CD14-positive monocyte (primary cell): ENCODE results near the gene IFI27L2. TPM values are rescaled to one million over a fixed set of nuclear protein-coding genes. Genes with fewer than 3 reads are reported as not detected.

ENCODE experiments used
- DNase-seq, 3 donors: peaks; one replicate each; pipeline ENCODE4 v3.0.0-alpha.2; 2011 to 2022
- H2AFZ ChIP-seq: 2 replicates; pipeline ENCODE4 v1.6.0; 2012; ENCODE audit warnings: mild to moderate bottlenecking, low read depth, low read length, inconsistent platforms; ENCODE audit not compliant: insufficient read depth, poor library complexity, severe bottlenecking
- H3K27ac ChIP-seq, 2 donors: 1 replicate in 1 of 2; 2 replicates in 1 of 2; pipeline ENCODE4 v1.5.1; 2012 to 2013; ENCODE audit warnings: low read length in 2 of 2, control low read depth in 1 of 2, inconsistent platforms in 1 of 2, low read depth in 1 of 2, mild to moderate bottlenecking in 1 of 2
- H3K27me3 ChIP-seq, 2 donors: one replicate each; pipeline versions ENCODE4 v1.6.0 to v1.6.1; 2011 to 2013; ENCODE audit warnings: low read length in 2 of 2; ENCODE audit not compliant: control insufficient read depth in 2 of 2, insufficient read depth in 2 of 2
- H3K36me3 ChIP-seq, 2 donors: replicated peaks in 1 of 2; 1 replicate in 1 of 2; 2 replicates in 1 of 2; pipeline versions ENCODE4 v1.5.1 to v1.6.1; 2012 to 2013; ENCODE audit warnings: low read length in 2 of 2, control low read depth in 1 of 2, inconsistent platforms in 1 of 2, mild to moderate bottlenecking in 1 of 2; ENCODE audit not compliant: insufficient read depth in 2 of 2, control insufficient read depth in 1 of 2
- H3K4me1 ChIP-seq, 2 donors: 1 replicate in 1 of 2; 2 replicates in 1 of 2; pipeline versions ENCODE4 v1.5.1 to v1.6.1; 2012 to 2013; ENCODE audit warnings: low read length in 2 of 2, control low read depth in 1 of 2, inconsistent platforms in 1 of 2, mild to moderate bottlenecking in 1 of 2, moderate library complexity in 1 of 2; ENCODE audit not compliant: insufficient read depth in 2 of 2, control insufficient read depth in 1 of 2
- H3K4me2 ChIP-seq: replicated peaks from 2 replicates; pipeline ENCODE3; 2012; ENCODE audit warnings: low read length, moderate library complexity, mild to moderate bottlenecking; ENCODE audit not compliant: poor library complexity, severe bottlenecking; ENCODE audit errors: extremely low read depth
- H3K4me3 ChIP-seq, 3 experiments: fragments of 200-600 bp in 1 of 3; sonication (generic) in 1 of 3; replicated peaks in 1 of 3; 1 replicate in 2 of 3; 2 replicates in 1 of 3; pipeline ENCODE4 v1.5.1; 2011 to 2013; ENCODE audit warnings: low read length in 3 of 3, mild to moderate bottlenecking in 3 of 3, control low read depth in 2 of 3, low read depth in 2 of 3, inconsistent platforms in 1 of 3, moderate library complexity in 1 of 3
- H3K79me2 ChIP-seq: 2 replicates; pipeline ENCODE4 v1.6.0; 2012; ENCODE audit warnings: mild to moderate bottlenecking, control low read depth, inconsistent platforms, low read length, moderate library complexity; ENCODE audit not compliant: insufficient read depth
- H3K9ac ChIP-seq: 2 replicates; pipeline ENCODE4 v1.6.0; 2017; ENCODE audit warnings: low read length, mild to moderate bottlenecking; ENCODE audit not compliant: insufficient read depth, poor library complexity, severe bottlenecking
- H3K9me3 ChIP-seq, 2 donors: replicated peaks in 1 of 2; 1 replicate in 1 of 2; 2 replicates in 1 of 2; pipeline versions ENCODE4 v1.5.1 to v1.6.1; 2012 to 2013; ENCODE audit warnings: low read length in 2 of 2, control low read depth in 1 of 2; ENCODE audit not compliant: control insufficient read depth in 1 of 2, insufficient read depth in 1 of 2
- H4K20me1 ChIP-seq: 2 replicates; pipeline ENCODE4 v1.6.0; 2012; ENCODE audit warnings: mild to moderate bottlenecking, low read length, control low read depth, moderate library complexity; ENCODE audit not compliant: insufficient read depth
- H3K27ac Mint-ChIP-seq, 7 donors: one replicate each; pipeline ENCODE4 v1.8.0; 2020; ENCODE audit warnings: mild to moderate bottlenecking in 7 of 7, mixed read lengths in 7 of 7, moderate library complexity in 6 of 7, inconsistent platforms in 2 of 7
- H3K27me3 Mint-ChIP-seq, 3 donors: one replicate each; pipeline ENCODE4 v1.8.0; 2021 to 2022; ENCODE audit warnings: low read depth in 3 of 3, mild to moderate bottlenecking in 3 of 3, mixed read lengths in 3 of 3, moderate library complexity in 3 of 3, inconsistent platforms in 1 of 3
- H3K36me3 Mint-ChIP-seq, 2 donors: one replicate each; pipeline ENCODE4 v1.8.0; 2020; ENCODE audit warnings: mixed read lengths in 2 of 2, inconsistent platforms in 1 of 2, mild to moderate bottlenecking in 1 of 2
- H3K4me1 Mint-ChIP-seq: one replicate; pipeline ENCODE4 v1.8.0; 2020; ENCODE audit warnings: mild to moderate bottlenecking, mixed read lengths
- H3K4me3 Mint-ChIP-seq, 2 donors: one replicate each; pipeline ENCODE4 v1.8.0; 2020; ENCODE audit warnings: mild to moderate bottlenecking in 2 of 2, mixed read lengths in 2 of 2, moderate library complexity in 1 of 2
- H3K9me3 Mint-ChIP-seq, 7 donors: one replicate each; pipeline ENCODE4 v1.8.0; 2020 to 2022; ENCODE audit warnings: mixed read lengths in 7 of 7, mild to moderate bottlenecking in 6 of 7, moderate library complexity in 6 of 7, inconsistent platforms in 2 of 7
- WGBS: methylation state at CpG from one replicate; pipeline ENCODE4 v1.1.5; 2013; ENCODE audit warnings: missing lambda C conversion rate; ENCODE audit not compliant: insufficient coverage; 5-methylcytosine and 5-hydroxymethylcytosine counted together
- intact Hi-C, 2 donors: fragments of 100-400 bp; cut with micrococcal nuclease; formaldehyde crosslinking; loops; one replicate each; pipeline versions ENCODE4 v1.15.0 to v1.15.1; 2023
- polyA plus RNA-seq, 3 donors: library from polyadenylated mRNA; depleted of rRNA in 1 of 3; unstranded in 2 of 3; stranded (reverse) in 1 of 3; fragments of 300-500 nt in 2 of 3; fragments of >200 nt in 1 of 3; fragmentation: Illumina TruSeq in 2 of 3; gene quantifications; 1 replicate in 2 of 3; 2 replicates in 1 of 3; pipeline ENCODE4 v1.2.3, GENCODE V29; 2012 to 2021
- TF ChIP-seq, protein P1 (sequence below): fragments of 200-600 bp; IDR thresholded peaks from one replicate; pipeline ENCODE4 v1.8.0; 2022; ENCODE audit warnings: antibody characterized with exemption, mild to moderate bottlenecking

The IFI27L2 gene
- polyA plus RNA-seq, 3 donors: 55.4 to 156 (median 96.1) TPM

DNA sequence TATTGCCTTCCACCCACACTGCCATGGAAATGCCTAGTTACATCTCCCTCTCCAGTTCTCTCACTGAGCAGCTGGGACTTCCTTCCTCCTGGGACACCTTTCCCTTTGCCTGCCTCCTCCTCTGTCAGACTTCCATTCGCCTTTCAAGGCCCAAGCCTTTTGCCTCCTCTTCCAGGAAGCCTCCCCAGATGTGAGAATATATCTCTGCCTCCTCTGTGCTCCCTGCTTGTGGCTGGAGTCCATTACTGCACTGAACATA lies 3.1 kb downstream of the IFI27L2 start:
- H4K20me1 ChIP-seq: no peaks in the 10 kb centered on the region
- no peak for DNase-seq
- peaks cover 6 to 14% of the 10 kb centered on the region in 2 donors for H3K36me3 Mint-ChIP-seq
- no peaks in the 10 kb centered on the region for H3K79me2 ChIP-seq
- H3K36me3 ChIP-seq: peaks cover 13 to 15% of the 10 kb centered on the region in 2 donors
- H3K9ac ChIP-seq: no peak overlapping the region
- H3K4me2 ChIP-seq: no peak overlapping the region
- peak overlapping the region in 2 of 7 donors; percentile 38 to 79 for H3K27ac Mint-ChIP-seq
- peaks cover 0 to 10% of the 10 kb centered on the region in 2 donors for H3K27me3 ChIP-seq
- peaks cover 0 to 6% (median 2%) of the 10 kb centered on the region in 7 donors for H3K9me3 Mint-ChIP-seq
- H3K4me3 Mint-ChIP-seq: no peak overlapping the region
- peaks cover 0 to 4% of the 10 kb centered on the region in 2 donors for H3K9me3 ChIP-seq
- H3K4me1 ChIP-seq: peaks cover 13 to 24% of the 10 kb centered on the region in 2 donors
- H2AFZ ChIP-seq: no peak overlapping the region
- no peak overlapping the region for H3K27ac ChIP-seq
- H3K4me3 ChIP-seq: no peak overlapping the region
- WGBS: 88% methylated on average over 1 of the region's 1 CpG
- TF ChIP-seq, protein P1, sequence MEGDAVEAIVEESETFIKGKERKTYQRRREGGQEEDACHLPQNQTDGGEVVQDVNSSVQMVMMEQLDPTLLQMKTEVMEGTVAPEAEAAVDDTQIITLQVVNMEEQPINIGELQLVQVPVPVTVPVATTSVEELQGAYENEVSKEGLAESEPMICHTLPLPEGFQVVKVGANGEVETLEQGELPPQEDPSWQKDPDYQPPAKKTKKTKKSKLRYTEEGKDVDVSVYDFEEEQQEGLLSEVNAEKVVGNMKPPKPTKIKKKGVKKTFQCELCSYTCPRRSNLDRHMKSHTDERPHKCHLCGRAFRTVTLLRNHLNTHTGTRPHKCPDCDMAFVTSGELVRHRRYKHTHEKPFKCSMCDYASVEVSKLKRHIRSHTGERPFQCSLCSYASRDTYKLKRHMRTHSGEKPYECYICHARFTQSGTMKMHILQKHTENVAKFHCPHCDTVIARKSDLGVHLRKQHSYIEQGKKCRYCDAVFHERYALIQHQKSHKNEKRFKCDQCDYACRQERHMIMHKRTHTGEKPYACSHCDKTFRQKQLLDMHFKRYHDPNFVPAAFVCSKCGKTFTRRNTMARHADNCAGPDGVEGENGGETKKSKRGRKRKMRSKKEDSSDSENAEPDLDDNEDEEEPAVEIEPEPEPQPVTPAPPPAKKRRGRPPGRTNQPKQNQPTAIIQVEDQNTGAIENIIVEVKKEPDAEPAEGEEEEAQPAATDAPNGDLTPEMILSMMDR: no peak
- peaks cover 16% of the 10 kb centered on the region for H3K4me1 Mint-ChIP-seq
- intact Hi-C loops: no loop called here
- peaks cover 5 to 15% (median 9%) of the 10 kb centered on the region in 3 donors for H3K27me3 Mint-ChIP-seq

GRCh38 chr14:94125659-94126418 lies 3.6 kb downstream of the IFI27L2 start:
- H3K4me1 ChIP-seq: peaks cover 13 to 24% of the 10 kb centered on the region in 2 donors
- intact Hi-C loops: no loop called here
- H3K9me3 Mint-ChIP-seq: peaks cover under 1 to 6% (median 3%) of the 10 kb centered on the region in 7 donors

More at GRCh38 chr14:94125659-94126418, 3.6 kb downstream of the IFI27L2 start:
- no peak overlapping the region for H3K4me2 ChIP-seq
- peaks cover 0 to 6% of the 10 kb centered on the region in 2 donors for H3K9me3 ChIP-seq
- 94% methylated on average over 4 of the region's 6 CpGs for WGBS
- peaks cover 13 to 15% of the 10 kb centered on the region in 2 donors for H3K36me3 ChIP-seq
- no peak overlapping the region for H3K27ac ChIP-seq
- no peak overlapping the region for H2AFZ ChIP-seq
- Mint-ChIP-seq H3K27ac (peak overlapping the region in 3 of 7 donors; percentile 38 to 79 (median 42)), H3K27me3 (peaks cover 5 to 15% (median 6%) of the 10 kb centered on the region in 3 donors), H3K4me3 (no peak overlapping the region), H3K36me3 (peaks cover 6 to 14% of the 10 kb centered on the region in 2 donors), H3K4me1 (peaks cover 16% of the 10 kb centered on the region)
- H3K27me3 ChIP-seq: peaks cover 0 to 6% of the 10 kb centered on the region in 2 donors
- no peak overlapping the region for H3K4me3 ChIP-seq
- H4K20me1 ChIP-seq: no peaks in the 10 kb centered on the region
- H3K9ac ChIP-seq: no peak overlapping the region
- no peak for DNase-seq
- TF ChIP-seq, protein P1: no peak
- no peaks in the 10 kb centered on the region for H3K79me2 ChIP-seq
